BJ (cell line): Measurements from ENCODE around the gene CLOCK. TPM values are rescaled to one million over a fixed set of nuclear protein-coding genes. Genes with fewer than 3 reads are reported as not detected.

ENCODE experiments used
- CTCF ChIA-PET: fragments of 350-600 bp; formaldehyde crosslinking; extraction: SDS; loops from one replicate; lab custom pipeline; 2021; ENCODE audit warnings: antibody characterized with exemption, inconsistent platforms; lab: Yijun Ruan, JAX
- POLR2A ChIA-PET: fragments of 300-600 bp; sonication (Branson Sonifier 250); formaldehyde crosslinking; extraction: SDS; loops from one replicate; lab custom pipeline; 2021; ENCODE audit warnings: antibody characterized with exemption; lab: Charles Lee
- DNase-seq: peaks from one replicate; pipeline ENCODE4 v3.0.0-alpha.2; 2011; ENCODE audit warnings: low read depth
- H3K27me3 ChIP-seq: 2 replicates; pipeline ENCODE4 v1.6.0; 2011; ENCODE audit warnings: low read length; ENCODE audit not compliant: control insufficient read depth, insufficient read depth
- H3K36me3 ChIP-seq: 2 replicates; pipeline ENCODE4 v1.5.1; 2011; ENCODE audit warnings: low read length; ENCODE audit not compliant: control insufficient read depth, insufficient read depth
- H3K4me3 ChIP-seq: 2 replicates; pipeline ENCODE4 v1.5.1; 2011; ENCODE audit warnings: low read depth, mild to moderate bottlenecking, control low read depth, low read length
- CTCF ChIP-seq: IDR thresholded peaks from 2 replicates; pipeline ENCODE4 v1.5.1; 2011; ENCODE audit warnings: low read depth, mild to moderate bottlenecking, control low read depth, inconsistent platforms, low read length, moderate library complexity; ENCODE audit not compliant: insufficient read depth
- polyA plus RNA-seq: library from polyadenylated mRNA; depleted of rRNA; stranded (reverse); fragments of >200 nt; gene quantifications from 2 replicates; pipeline ENCODE4 v1.2.3, GENCODE V29; 2011

Gene CLOCK
- polyA plus RNA-seq, 1 experiment = 14.5 TPM

- ChIA-PET CTCF (no interaction called here), POLR2A (no interaction called here)
- TF ChIP-seq CTCF = no peak
- H3K27me3 ChIP-seq = no peaks in the 10 kb centered on the region
- no peak for DNase-seq
- H3K36me3 ChIP-seq = no peaks in the 10 kb centered on the region
- H3K4me3 ChIP-seq = no peak overlapping the region
Observed at GRCh38 chr4:55575513-55575912, 28.8 kb upstream of the CLOCK start.

- POLR2A ChIA-PET = no interaction called here
- Histone ChIP-seq H3K4me3 (no peak overlapping the region), H3K27me3 (no peaks in the 10 kb centered on the region), H3K36me3 (no peaks in the 10 kb centered on the region)
- DNase-seq = no peak
- CTCF ChIA-PET = interaction anchor here (0.7 kb wide), 1 partner anchor 509 kb away, joined by 3 read pairs; no protein-coding TSS in a partner anchor
- TF ChIP-seq CTCF = no peak
Observed at GRCh38 chr4:55574252-55574651, 27.5 kb upstream of the CLOCK start.

- CTCF ChIA-PET = no interaction called here
- TF ChIP-seq CTCF = no peak
Observed at GRCh38 chr4:55571806-55572205, 25.1 kb upstream of the CLOCK start.

GRCh38 chr4:55568905-55569504 is 22.3 kb upstream of the CLOCK start:
- TF ChIP-seq CTCF = no peak
- no peaks in the 10 kb centered on the region; the same call in 1 of the 2 replicates for H3K27me3 ChIP-seq
- ChIA-PET CTCF (interaction anchor here (1.6 kb wide), 1 partner anchor 15 kb away, joined by 6 read pairs; no protein-coding TSS in a partner anchor), POLR2A (no interaction called here)
- no peak overlapping the region for H3K4me3 ChIP-seq
- H3K36me3 ChIP-seq = no peaks in the 10 kb centered on the region
- DNase-seq = no peak

More at GRCh38 chr4:55571806-55572205, 25.1 kb upstream of the CLOCK start:
- POLR2A ChIA-PET = no interaction called here
- Histone ChIP-seq H3K4me3 (no peak overlapping the region), H3K27me3 (no peaks in the 10 kb centered on the region), H3K36me3 (no peaks in the 10 kb centered on the region)
- DNase-seq = no peak

GRCh38 chr4:55561889-55562288 is 15.2 kb upstream of the CLOCK start:
- ChIA-PET POLR2A (no interaction called here), CTCF (no interaction called here)
- DNase-seq = no peak
- TF ChIP-seq CTCF = no peak
- no peak overlapping the region for H3K4me3 ChIP-seq
- H3K36me3 ChIP-seq = no peaks in the 10 kb centered on the region
- H3K27me3 ChIP-seq = peaks cover 5% of the 10 kb centered on the region
